DOHH2 (cell line): ENCODE measurements around the gene C12orf42.

Experiments
- CTCF ChIP-seq: fragments of 200-600 bp; sonication (generic); IDR thresholded peaks from one replicate; pipeline ENCODE4 v1.5.1; 2014; ENCODE audit warnings: antibody characterized with exemption, mild to moderate bottlenecking, low read depth, low read length; ENCODE audit not compliant: poor library complexity, severe bottlenecking
- EZH2phosphoT487 ChIP-seq: fragments of 200-600 bp; sonication (generic); IDR thresholded peaks from 2 replicates; pipeline ENCODE4 v1.6.1; 2017; ENCODE audit warnings: borderline replicate concordance, mild to moderate bottlenecking, antibody characterized with exemption, low read length, moderate library complexity, mixed read lengths

GRCh38 chr12:103368167-103368566, 127.6 kb downstream of the C12orf42 start:
- TF ChIP-seq CTCF, result no peak
- TF ChIP-seq EZH2phosphoT487, result no peak
